GM18505 (cell line): Measurements from ENCODE around the gene GNB2.
"Not testable (repeated sequence)": the region's sequence is repeated elsewhere in the genome, so short reads cannot be mapped to it uniquely, and the experiment has no call there.

Experiments
- ATAC-seq: cut with Tn5 transposase; IDR thresholded peaks from one replicate; pipeline ENCODE4 v1.9.1; 2021; ENCODE audit not compliant: unreplicated experiment
- POLR2A ChIP-seq: IDR thresholded peaks from 4 replicates; pipeline ENCODE4 v1.6.1; 2011; ENCODE audit warnings: borderline replicate concordance; ENCODE audit not compliant: insufficient read depth, insufficient read length; ENCODE audit errors: extremely low read depth

The GNB2 gene

DNA sequence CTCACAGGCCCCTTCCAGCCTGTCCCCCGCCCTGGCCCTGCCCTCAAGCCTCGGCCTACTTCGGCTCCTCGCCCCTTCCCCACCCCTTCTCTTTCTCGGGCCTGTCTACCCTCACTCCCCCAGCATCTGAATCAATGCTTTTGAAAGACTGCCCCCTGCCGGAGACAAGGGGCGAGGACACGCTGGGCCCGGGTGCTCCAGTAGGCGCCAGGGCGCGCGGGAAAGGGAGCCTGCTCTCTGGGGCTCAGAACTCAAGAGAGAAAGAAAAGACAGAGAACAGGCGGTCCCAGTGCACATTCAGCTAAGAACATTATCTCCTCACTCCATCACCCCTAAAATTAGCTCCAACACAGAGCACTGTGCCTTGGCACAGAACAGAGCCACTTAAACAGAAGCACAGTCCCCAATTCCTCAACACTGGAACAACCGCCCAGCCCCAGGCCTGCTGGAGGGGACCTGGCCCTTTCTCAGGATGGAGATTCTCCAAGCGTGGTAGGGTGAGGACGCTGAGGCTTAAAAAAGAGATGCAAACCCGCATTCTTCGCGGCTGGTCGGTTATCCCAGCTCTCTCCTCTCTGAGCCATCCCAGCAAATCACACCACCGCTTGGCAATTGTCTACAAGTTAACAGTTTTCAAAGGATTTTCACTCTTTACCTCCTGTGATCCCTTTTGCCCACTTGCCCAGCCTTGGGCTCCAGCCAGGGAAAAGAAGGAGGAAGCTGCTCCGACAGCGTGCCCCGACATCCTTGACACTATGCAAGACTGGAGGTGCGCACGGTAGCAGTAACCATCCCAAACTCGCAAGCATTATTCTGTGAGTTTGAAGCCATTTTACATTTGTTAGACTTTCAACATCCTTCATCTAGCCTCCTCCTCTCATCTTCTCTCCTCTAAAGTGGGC, 18.4 kb downstream of the GNB2 start:
- no peak for ATAC-seq
- no peak for TF ChIP-seq POLR2A

DNA sequence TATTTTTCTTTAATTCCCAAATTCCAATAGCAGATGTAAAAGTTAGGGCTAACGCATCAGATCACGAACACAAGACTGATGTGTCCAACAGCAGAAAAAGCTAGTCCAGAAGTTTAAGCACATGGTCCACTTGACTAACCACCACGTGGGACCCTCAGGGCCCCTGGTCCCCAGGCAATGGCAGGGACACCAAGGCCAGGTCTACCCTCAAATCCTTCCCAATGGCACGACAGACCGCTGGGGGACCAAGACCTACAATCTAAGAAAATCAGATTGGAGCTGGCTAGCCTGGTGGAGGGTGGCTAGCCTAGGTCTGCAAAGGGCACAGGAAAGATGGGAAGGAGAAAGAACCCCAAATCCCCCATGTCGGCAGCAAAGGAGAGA, 19.0 kb downstream of the GNB2 start:
- ATAC-seq, result no peak
- no peak for TF ChIP-seq POLR2A

DNA sequence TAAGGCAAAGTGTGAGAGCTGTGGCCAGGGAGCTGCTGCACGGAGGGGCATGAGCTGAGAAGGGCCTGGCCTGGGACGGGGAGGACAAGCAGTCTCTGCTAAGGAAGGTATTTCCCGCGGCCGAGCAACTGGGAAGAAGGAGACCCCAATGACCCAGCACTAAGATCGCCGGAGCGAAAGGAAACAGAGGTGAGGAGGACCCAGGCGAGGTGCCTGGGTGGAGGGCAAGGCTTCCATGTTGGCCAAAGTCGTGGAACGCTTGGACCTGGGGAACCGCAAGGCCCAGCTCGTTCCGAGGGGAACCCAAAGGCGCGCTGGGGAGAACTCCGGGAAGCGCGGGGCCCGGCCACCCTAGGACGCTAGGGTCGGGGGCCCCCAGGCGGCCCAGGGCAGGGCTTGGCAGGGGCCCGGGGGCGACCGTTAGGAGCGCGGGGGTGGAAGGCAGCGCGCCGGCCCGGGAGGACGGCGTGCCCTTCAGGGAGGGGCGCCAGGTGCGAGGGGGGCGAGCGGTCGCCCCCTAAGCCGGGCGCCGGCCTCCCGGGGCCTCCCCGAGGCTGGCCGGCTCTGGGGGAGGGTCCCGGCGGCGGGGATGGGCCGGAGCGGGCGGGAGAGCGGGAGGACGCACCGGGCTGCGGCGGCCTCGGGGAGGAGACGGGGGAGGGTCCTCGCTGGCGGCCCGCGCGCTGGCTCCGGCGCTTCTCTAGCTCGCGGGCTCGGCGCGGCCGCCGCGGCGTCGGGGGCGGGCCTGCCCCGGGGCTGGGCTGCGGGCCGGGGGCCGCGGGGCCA, 20.0 kb downstream of the GNB2 start:
- peak; percentile 31 for ATAC-seq
- no peak for TF ChIP-seq POLR2A

DNA sequence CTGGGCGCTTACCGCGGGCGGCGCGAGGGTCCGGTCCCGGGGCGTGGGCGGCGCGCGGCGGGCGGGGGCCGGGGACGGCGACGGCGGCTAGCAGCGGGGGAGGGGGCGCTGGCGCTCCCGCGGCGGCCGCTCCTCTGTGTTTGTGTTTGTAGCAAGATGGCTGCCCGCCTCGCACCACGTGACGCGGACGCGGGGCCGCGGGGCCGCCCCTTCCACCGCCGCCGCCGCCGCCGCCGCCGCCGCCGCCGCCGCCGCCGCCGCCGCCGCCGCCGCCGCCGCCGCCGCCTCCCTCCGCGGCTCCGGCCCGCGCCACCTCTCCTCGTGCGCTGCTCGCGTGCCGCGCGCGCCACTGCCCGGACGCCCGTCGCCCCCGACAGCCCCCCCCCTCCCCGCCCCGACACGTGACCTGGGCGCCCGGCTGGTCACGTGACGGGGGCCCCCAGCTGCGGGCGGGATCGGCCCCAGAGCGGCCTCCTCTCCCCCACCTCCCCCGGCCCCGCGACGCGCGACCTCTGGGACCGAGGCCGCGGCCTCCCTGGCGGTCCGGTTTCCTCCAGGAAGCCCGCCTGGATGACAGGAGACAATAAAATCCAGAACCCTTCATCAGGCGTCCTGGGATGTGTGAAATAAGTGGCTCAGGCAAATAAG, 20.7 kb downstream of the GNB2 start, which contains the start of gene GIGYF1:
GIGYF1 (minus strand) TSS at position 153 of the 648 bp plus-strand sequence. CDS start 6,012 bp downstream, outside the sequence.
- ATAC-seq, result peak; percentile 40
- no peak for TF ChIP-seq POLR2A

DNA sequence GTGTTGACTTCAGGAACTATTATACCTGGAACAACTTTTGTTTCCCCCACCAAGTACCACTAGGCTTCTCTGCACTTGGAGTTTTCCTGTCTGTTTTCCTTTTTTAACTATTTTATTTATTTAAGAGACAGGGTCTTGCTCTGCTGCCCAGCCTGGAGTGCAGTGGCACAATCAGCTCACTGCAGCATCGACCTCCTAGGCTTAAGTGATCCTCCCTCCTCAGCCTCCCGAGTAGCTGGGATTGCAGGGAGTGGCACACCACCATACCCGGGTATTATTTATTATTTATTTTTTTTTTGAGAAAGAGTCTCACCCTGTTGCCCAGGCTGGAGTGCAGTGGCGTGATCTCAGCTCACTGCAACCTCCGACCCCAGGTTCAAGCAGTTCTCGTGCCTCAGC, 22.6 kb downstream of the GNB2 start:
- TF ChIP-seq POLR2A, result no peak
- ATAC-seq, result no peak

DNA sequence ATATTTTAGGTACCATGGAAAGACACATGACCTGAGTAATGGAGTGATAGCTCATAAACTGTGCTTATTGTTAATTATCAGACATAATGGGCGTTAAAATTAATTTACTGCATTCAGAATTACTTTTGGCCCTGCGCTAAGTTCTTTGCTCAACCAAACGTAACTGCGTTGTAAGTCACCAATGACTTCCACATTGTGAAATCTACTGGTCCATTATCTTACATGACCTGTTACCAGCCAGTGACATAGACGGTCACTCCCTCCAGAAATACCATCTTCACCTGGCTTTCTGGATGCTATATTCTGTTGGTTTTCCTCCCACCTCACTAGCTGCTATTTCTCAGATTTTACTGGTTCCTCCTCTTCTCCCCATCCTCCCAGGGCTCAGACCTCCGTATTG, 25.5 kb downstream of the GNB2 start:
- TF ChIP-seq POLR2A, result no peak
- no peak for ATAC-seq

DNA sequence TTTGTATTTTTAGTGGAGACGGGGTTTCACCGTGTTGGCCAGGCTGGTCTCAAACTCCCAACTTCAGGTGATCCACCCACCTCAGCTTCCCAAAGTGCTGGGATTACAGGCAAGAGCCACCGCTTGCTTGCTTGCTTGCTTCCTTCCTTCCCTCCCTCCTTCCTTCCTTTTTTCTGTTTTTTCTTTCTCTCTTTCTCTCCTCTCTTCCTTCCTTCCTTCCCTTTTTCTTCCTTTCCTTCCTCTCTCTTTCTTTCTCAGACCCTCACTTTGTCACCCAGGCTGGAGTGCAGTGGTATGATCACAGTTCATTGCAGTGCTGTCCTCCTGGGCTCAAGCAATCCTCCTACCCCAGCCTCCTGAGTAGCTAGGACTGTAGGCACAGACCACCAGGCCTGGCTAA, 27.5 kb downstream of the GNB2 start:
- ATAC-seq, result not testable (repeated sequence)

DNA sequence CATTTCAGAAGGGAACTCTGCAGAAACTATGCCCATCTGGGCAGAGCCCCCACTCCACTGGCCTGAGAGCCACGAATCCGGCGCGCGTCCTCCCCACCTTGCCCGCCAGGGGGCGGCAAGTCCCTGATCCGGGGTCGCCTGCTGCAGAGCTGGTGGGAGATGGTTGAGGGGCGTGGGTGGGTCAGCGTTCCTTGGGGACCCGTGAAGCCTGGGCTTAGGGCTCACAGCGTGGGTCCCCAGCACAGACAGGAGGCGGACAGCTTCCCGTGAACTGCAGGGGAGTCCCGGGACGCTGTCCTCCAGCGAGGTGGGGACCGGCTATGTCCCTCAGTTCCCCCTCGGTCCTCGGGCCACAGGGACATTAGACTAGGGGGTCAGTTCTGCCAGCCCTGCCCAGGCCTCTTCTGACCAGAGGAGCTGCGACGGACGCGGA, 31.8 kb downstream of the GNB2 start:
- TF ChIP-seq POLR2A, result no peak
- peak; percentile 47 for ATAC-seq

DNA sequence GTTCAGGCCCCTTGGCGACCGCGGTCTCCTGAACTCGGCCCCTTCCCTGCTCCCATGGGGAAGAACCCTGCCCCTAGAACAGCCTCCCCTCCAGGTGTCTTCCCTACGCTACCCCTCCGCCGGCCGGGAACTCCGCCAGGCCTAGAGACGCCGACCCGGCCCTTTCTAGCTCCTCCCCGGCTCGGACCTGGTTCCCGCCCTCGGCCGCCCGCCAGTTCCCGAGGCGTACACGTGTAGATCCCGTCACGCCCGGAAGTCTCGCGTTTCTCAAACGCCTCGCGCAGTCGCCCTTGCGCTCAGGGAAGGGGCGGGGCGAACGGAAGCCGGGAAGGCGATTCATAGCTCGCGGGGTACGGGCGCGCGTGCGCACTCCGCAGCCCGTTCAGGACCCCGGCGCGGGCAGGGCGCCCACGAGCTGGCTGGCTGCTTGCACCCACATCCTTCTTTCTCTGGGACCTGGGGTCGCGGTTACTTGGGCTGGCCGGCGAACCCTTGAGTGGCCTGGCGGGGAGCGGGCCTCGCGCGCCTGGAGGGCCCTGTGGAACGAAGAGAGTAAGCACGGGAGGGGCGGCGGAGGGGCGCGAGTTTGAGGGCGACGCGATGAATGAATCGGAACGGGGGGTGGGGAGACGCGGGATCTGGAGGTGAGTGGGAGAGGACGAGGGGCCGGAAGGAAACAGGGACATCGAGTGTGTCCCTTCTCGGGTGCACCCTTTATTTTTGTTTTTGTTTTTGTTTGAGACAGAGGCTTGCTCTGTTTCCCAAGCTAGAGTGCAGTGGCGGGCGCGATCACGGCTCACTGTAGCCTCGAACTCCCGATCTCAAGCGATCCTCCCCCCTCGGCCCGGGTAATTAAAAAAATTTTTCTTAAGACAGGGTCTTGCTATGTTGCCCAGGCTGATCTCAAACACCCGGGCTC, 32.5 kb downstream of the GNB2 start, which contains the start of gene POP7:
POP7 (plus strand) TSS at position 369 of the 919 bp plus-strand sequence. CDS start 710 bp downstream, outside the sequence.
- TF ChIP-seq POLR2A, result peak; percentile 85
- peak; percentile 90 for ATAC-seq

DNA sequence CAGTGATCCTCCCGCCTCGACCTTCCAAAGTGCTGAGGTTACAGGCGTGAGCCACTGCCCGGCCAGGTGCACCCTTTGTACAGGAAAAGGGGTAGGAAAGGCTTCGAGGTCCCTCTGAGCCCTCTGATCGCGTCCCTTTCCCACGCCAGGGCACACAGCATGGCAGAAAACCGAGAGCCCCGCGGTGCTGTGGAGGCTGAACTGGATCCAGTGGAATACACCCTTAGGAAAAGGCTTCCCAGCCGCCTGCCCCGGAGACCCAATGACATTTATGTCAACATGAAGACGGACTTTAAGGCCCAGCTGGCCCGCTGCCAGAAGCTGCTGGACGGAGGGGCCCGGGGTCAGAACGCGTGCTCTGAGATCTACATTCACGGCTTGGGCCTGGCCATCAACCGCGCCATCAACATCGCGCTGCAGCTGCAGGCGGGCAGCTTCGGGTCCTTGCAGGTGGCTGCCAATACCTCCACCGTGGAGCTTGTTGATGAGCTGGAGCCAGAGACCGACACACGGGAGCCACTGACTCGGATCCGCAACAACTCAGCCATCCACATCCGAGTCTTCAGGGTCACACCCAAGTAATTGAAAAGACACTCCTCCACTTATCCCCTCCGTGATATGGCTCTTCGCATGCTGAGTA, 33.3 kb downstream of the GNB2 start:
- ATAC-seq, result no peak
- TF ChIP-seq POLR2A, result no peak

DNA sequence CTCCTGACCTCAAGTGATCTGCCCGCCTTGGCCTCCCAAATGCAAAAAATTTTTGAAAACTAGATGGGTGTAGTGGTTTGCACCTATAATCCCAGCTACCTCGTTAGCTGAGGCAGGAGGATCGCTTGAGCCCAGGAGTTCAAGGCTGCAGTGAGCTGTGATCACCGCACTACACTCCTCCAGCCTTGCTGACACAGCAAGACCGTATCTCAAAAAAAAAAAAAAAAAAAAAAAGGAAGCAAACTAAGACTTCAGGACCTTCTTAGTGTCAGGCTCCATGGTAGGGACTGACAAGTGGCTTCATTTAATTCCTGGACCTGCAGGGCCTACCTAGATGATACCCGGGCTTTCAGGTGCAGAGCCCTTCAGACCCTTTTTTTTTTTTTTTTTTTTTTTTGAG, 34.9 kb downstream of the GNB2 start:
- TF ChIP-seq POLR2A, result no peak

DNA sequence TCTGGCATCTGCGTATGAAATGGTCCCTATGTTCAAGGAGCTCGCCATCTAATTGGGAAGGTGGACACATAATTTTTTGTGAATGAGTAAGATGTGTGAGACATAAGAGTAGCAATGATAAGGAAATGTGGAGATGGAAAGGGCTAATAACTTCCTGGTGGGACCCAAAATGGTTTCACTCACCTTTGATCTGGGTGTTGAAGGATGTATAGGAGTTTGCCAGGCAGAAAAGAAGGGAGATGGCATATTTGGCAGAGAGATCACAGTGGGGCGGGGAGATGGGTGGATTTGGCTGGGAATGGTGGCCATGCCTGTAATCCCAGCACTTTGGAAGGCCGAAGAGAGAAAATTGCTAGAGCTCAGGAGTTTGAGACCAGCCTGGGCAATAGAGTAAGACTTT, 36.9 kb downstream of the GNB2 start:
- no peak for ATAC-seq
- TF ChIP-seq POLR2A, result no peak

More for the DNA sequence above, 34.9 kb downstream of the GNB2 start:
- no peak for ATAC-seq
